Measurements from ENCODE around the gene FBXO42. TPM values are rescaled to one million over a fixed set of nuclear protein-coding genes. Genes with fewer than 3 reads are reported as not detected.
A peak's percentile ranks its signal among the peaks of the same experiment; 100 is the strongest.

FBXO42 gene
- total and polyA plus RNA-seq, 8 donors = 4.3 to 35.4 (median 13.9) TPM

DNA sequence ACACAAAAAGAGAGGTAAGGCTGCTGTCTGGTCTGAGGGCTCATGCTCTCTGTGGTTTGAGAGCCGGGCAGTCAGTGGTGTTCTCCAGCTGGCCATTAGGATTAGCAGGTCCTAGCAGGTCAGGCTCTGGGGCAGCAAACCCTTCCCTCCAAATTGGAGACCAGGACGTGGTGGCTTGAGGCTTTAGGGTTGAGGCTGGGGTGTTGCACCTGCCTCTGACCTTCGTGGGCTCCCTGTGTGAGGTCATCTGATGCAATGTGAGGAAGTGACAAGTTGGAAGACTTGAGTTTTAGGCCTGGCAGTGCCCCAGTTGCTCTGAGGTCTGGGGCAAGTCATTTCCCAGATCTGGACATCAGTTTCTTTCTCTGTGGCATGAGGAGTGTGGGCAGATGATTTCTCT lies 39.1 kb upstream of the FBXO42 start:
- DNase-seq = no peak
- 50 to 63% (median 55%) methylated on average over 3 of the region's 3 CpGs for WGBS, 5 donors
- intact Hi-C loops (cut with DNase I; ENCODE audit: low total_unique reads) = no loop called here
- TF ChIP-seq EP300 (IDR thresholded peaks at IDR 0.05) (no peak), POLR2AphosphoS5 (IDR thresholded peaks at IDR 0.05) (no peak), POLR2A (IDR thresholded peaks at IDR 0.05) (no peak)
- TF ChIP-seq, protein P1, sequence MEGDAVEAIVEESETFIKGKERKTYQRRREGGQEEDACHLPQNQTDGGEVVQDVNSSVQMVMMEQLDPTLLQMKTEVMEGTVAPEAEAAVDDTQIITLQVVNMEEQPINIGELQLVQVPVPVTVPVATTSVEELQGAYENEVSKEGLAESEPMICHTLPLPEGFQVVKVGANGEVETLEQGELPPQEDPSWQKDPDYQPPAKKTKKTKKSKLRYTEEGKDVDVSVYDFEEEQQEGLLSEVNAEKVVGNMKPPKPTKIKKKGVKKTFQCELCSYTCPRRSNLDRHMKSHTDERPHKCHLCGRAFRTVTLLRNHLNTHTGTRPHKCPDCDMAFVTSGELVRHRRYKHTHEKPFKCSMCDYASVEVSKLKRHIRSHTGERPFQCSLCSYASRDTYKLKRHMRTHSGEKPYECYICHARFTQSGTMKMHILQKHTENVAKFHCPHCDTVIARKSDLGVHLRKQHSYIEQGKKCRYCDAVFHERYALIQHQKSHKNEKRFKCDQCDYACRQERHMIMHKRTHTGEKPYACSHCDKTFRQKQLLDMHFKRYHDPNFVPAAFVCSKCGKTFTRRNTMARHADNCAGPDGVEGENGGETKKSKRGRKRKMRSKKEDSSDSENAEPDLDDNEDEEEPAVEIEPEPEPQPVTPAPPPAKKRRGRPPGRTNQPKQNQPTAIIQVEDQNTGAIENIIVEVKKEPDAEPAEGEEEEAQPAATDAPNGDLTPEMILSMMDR (IDR thresholded peaks at IDR 0.05) = no peak
- Histone ChIP-seq H3K4me1 (peaks cover 51 to 79% (median 63%) of the 10 kb centered on the region in 4 donors), H3K27ac (no peak overlapping the region), H3K27me3 (no peaks in the 10 kb centered on the region), H3K4me3 (no peak overlapping the region), H3K9me3 (no peaks in the 10 kb centered on the region), H3K36me3 (peaks cover 27 to 37% (median 35%) of the 10 kb centered on the region in 4 donors)

DNA sequence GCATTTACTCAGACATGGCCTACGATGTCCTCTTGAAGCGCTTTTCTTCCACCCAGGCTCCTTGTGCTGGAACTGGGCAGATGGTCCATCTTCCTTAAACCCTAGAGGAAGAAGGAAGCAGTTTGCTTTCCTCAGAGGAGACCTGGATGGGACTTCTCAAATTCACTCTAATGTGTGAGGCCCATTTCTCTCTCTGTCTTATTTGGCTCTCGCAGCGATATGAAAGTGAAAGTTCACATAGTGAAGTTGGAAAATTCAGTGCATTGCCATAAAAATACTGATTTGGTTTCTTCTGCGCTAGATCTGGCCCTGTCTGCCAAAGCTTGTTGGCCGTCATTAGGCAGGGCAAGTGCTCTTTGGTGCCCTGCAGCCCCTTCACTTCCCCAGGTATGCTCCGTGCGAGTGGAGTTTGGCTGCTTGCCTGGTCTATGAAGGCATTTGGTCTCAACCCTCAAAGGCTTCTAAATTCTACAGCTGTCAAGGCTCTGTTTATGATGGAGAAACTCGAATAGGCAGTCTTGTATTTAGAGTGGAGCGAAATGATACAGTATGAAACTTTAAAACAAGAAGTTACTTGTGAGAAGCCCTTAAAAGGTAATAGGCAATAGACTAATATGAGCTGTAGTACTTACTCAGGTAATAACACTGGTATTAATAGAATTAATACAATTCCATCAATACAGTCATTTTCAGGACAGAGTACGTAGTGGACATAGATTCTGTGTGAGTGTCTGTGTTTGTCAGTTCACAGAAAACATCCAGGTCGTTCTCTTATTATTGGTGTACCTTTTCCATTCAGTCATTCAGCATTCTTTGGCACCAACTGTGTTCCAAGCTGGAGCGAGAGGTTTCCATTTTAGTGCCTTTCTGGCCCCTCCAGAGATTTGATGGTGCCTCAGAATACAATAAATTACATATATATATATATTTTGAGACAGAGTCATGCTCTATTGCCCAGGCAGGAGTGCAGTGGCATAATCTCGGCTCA lies 35.2 kb upstream of the FBXO42 start:
- Histone ChIP-seq H3K27me3 (no peaks in the 10 kb centered on the region), H3K27ac (peak overlapping the region in 4 of 5 donors; percentile 26 to 80 (median 68)), H3K36me3 (no peaks in the 10 kb centered on the region), H3K9me3 (no peaks in the 10 kb centered on the region), H3K4me3 (peak overlapping the region; percentile 19 to 40 (median 28)), H3K4me1 (peaks cover 59 to 88% (median 76%) of the 10 kb centered on the region in 4 donors)
- 40 to 58% (median 55%) methylated on average over 14 of the region's 14 CpGs for WGBS, 5 donors
- intact Hi-C loops (cut with DNase I; ENCODE audit: low total_unique reads) = no loop called here
- DNase-seq = peak in 1 of 2 donors; percentile 65
- TF ChIP-seq POLR2A (IDR thresholded peaks at IDR 0.05) (no peak), EP300 (IDR thresholded peaks at IDR 0.05) (no peak), POLR2AphosphoS5 (IDR thresholded peaks at IDR 0.05) (no peak)
- TF ChIP-seq, protein P1 (IDR thresholded peaks at IDR 0.05) = no peak

DNA sequence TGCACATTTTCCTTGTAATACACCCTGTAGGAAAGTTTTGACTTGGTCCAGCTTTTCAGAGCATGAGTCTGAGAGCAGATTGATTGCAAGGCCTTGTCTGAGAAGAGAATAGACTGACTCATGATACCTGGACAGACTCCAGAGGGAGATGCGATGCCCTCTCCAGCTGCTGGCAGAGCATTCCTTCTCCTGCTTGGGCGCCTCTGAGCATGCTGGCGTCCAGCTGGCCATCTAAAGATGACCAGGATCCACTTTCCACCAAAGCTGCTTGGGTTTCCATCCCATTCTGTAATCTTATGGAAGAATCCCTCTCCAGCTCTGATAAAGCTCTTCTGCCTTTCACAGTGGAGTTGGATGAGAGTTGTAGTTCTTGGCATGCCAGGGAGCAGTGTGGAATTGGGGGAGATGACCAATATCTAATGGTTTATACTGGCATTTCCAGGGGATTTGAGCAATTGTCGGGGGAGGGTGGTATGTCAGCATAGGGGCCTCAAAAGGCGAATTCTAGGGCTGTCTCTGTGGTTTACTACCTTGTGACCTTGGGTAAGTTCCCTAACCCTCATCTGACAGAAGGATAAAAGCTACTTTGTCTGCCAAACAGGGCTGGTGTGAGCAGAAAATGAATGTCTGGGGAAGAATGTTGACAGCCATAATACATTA lies 34.3 kb upstream of the FBXO42 start:
- peak overlapping the region in 3 of 4 donors; percentile 25 to 40 (median 32) for H3K4me3 ChIP-seq
- no peaks in the 10 kb centered on the region for H3K9me3 ChIP-seq
- intact Hi-C loops (cut with DNase I; ENCODE audit: low total_unique reads) = no loop called here
- DNase-seq = no peak
- 52 to 68% (median 59%) methylated on average over 5 of the region's 5 CpGs for WGBS, 5 donors
- no peaks in the 10 kb centered on the region for H3K36me3 ChIP-seq
- no peaks in the 10 kb centered on the region for H3K27me3 ChIP-seq
- TF ChIP-seq POLR2AphosphoS5 (IDR thresholded peaks at IDR 0.05) = no peak
- TF ChIP-seq POLR2A (IDR thresholded peaks at IDR 0.05) = no peak
- no peak for TF ChIP-seq EP300 (IDR thresholded peaks at IDR 0.05)
- TF ChIP-seq, protein P1 (IDR thresholded peaks at IDR 0.05) = no peak
- peak overlapping the region in 4 of 5 donors; percentile 26 to 80 (median 68) for H3K27ac ChIP-seq
- H3K4me1 ChIP-seq = peaks cover 50 to 79% (median 67%) of the 10 kb centered on the region in 4 donors

Measured in stomach (tissue), 9 donors.